ENCODE results near the gene MTMR1. TPM values are rescaled to one million over a fixed set of nuclear protein-coding genes. Genes with fewer than 3 reads are reported as not detected.

MTMR1 gene
- total and polyA plus RNA-seq, 9 of the 15 experiments (the other 6 are each of a cell fraction or from before 2014, with no cell fraction given), result 0.96 to 35.4 (median 22.4) TPM

- TF ChIP-seq POLR2G (IDR thresholded peaks at IDR 0.05; ENCODE audit: low read depth, low read length), result peak; percentile 32; the same call in 1 of the 2 replicates
- no peak for TF ChIP-seq CREB1 (IDR thresholded peaks at IDR 0.05)
- no peak for TF ChIP-seq CREB1 (CRISPR knock-in tag; IDR thresholded peaks at IDR 0.05)
- TF ChIP-seq MYBL2 (IDR thresholded peaks at IDR 0.05; ENCODE audit: low read depth), result no peak
- TF ChIP-seq MYBL2 (CRISPR knock-in tag; IDR thresholded peaks at IDR 0.05; ENCODE audit: borderline replicate concordance), result no peak
- TF ChIP-seq RREB1 (CRISPR knock-in tag; IDR thresholded peaks at IDR 0.05), result no peak
- TF ChIP-seq NR2C2 (CRISPR knock-in tag; IDR thresholded peaks at IDR 0.05), result no peak
- no peak; the same call in 1 of the 2 replicates for TF ChIP-seq NR2C2 (tag; IDR thresholded peaks at IDR 0.05)
- no peak for TF ChIP-seq ZNF830 (CRISPR knock-in tag; IDR thresholded peaks at IDR 0.05)
- no peak for TF ChIP-seq PATZ1 (CRISPR knock-in tag; IDR thresholded peaks at IDR 0.05; ENCODE audit: borderline replicate concordance)
- peak; percentile 65 for TF ChIP-seq ETV1 (tag; conservative IDR thresholded peaks at IDR 0.05; ENCODE audit: low read depth)
- TF ChIP-seq ZNF212 (CRISPR knock-in tag; IDR thresholded peaks at IDR 0.05), result no peak
- TF ChIP-seq HMGN3 (IDR thresholded peaks at IDR 0.05; ENCODE audit: borderline replicate concordance, extremely low read depth, insufficient read length, low read depth, low read length), result no peak
- TF ChIP-seq ZFP1 (CRISPR knock-in tag; IDR thresholded peaks at IDR 0.05), result no peak
- TF ChIP-seq SNIP1 (IDR thresholded peaks at IDR 0.05; ENCODE audit: low read depth), result no peak
- TF ChIP-seq FOXM1 (IDR thresholded peaks at IDR 0.05; ENCODE audit: low read depth), result no peak
- TF ChIP-seq FOXM1 (CRISPR knock-in tag; IDR thresholded peaks at IDR 0.05; ENCODE audit: low read depth), result no peak
Measured at GRCh38 chrX:150693725-150694574, 754 bp downstream of the MTMR1 start (continued).
